A172 (cell line): ENCODE data around the gene TMEM125. TPM values are rescaled to one million over a fixed set of nuclear protein-coding genes. Genes with fewer than 3 reads are reported as not detected.

Source experiments
- DNase-seq: peaks from one replicate; pipeline ENCODE4 v3.0.0-alpha.2; 2015; ENCODE audit warnings: low spot score
- total RNA-seq: library from RNA; depleted of rRNA; stranded (reverse); fragments of >200 nt; shearing (Covaris generic); gene quantifications from 2 replicates; pipeline ENCODE4 v1.2.3, GENCODE V29; 2014

Gene TMEM125
- total RNA-seq, 1 experiment from 2014 or later: not detected

GRCh38 chr1:43293176-43293575 lies 23.4 kb downstream of the TMEM125 start:
- DNase-seq: no peak

- DNase-seq: peak; percentile 55
Measured at GRCh38 chr1:43293896-43294760, 24.3 kb downstream of the TMEM125 start.

GRCh38 chr1:43294761-43295160 lies 25.0 kb downstream of the TMEM125 start:
- no peak for DNase-seq

- DNase-seq: no peak
Measured at GRCh38 chr1:43296207-43296606, 26.4 kb downstream of the TMEM125 start.

- DNase-seq: no peak
Measured at GRCh38 chr1:43298055-43298454, 28.3 kb downstream of the TMEM125 start.

- DNase-seq: no peak
Measured at GRCh38 chr1:43299101-43299500, 29.3 kb downstream of the TMEM125 start.

- DNase-seq: no peak
Measured at GRCh38 chr1:43300378-43301094, 30.8 kb downstream of the TMEM125 start, which contains the start of gene TIE1. TIE1 (plus strand) TSS chr1:43300982; CDS start chr1:43301072, 90 bp downstream.

- DNase-seq: no peak
Measured at GRCh38 chr1:43302201-43302600, 32.4 kb downstream of the TMEM125 start.

- DNase-seq: no peak
Measured at GRCh38 chr1:43302721-43303470, 33.1 kb downstream of the TMEM125 start.

- DNase-seq: no peak
Measured at GRCh38 chr1:43303471-43304313, 33.9 kb downstream of the TMEM125 start.

- no peak for DNase-seq
Measured at GRCh38 chr1:43304314-43304681, 34.5 kb downstream of the TMEM125 start.

GRCh38 chr1:43304771-43305300 lies 35.1 kb downstream of the TMEM125 start:
- DNase-seq: no peak

- DNase-seq: no peak
Measured at GRCh38 chr1:43305461-43305860, 35.7 kb downstream of the TMEM125 start.

- DNase-seq: no peak
Measured at GRCh38 chr1:43305926-43306687, 36.3 kb downstream of the TMEM125 start.

GRCh38 chr1:43306688-43307457 lies 37.1 kb downstream of the TMEM125 start:
- DNase-seq: no peak

- DNase-seq: no peak
Measured at GRCh38 chr1:43307458-43308158, 37.8 kb downstream of the TMEM125 start.

GRCh38 chr1:43308635-43309404 lies 39.0 kb downstream of the TMEM125 start:
- DNase-seq: no peak

- peak; percentile 15 for DNase-seq
Measured at GRCh38 chr1:43309405-43310025, 39.7 kb downstream of the TMEM125 start.
